Esophagus muscularis mucosa (tissue), 4 donors: ENCODE data around the gene TMEM108.

Source experiments
- CTCF ChIP-seq, 3 experiments: fragments of 200-600 bp in 2 of 3; fragments of 450-650 bp in 1 of 3; sonication (generic) in 2 of 3; IDR thresholded peaks; one replicate each; pipeline ENCODE4 v1.5.1; 2017 to 2019; ENCODE audit warnings: antibody characterized with exemption in 3 of 3, mild to moderate bottlenecking in 2 of 3, moderate library complexity in 1 of 3
- EP300 ChIP-seq: sonication (generic); formaldehyde crosslinking; IDR thresholded peaks from one replicate; pipeline ENCODE4 v1.6.1; 2017; ENCODE audit warnings: antibody characterized with exemption
- POLR2A ChIP-seq: fragments of 450-650 bp; IDR thresholded peaks from one replicate; pipeline ENCODE4 v1.6.1; 2017; ENCODE audit warnings: antibody characterized with exemption, moderate library complexity, mild to moderate bottlenecking, low read depth
- POLR2AphosphoS5 ChIP-seq, 2 donors: sonication (generic); formaldehyde crosslinking; IDR thresholded peaks; one replicate each; pipeline ENCODE4 v1.6.1; 2017; ENCODE audit warnings: antibody characterized with exemption in 2 of 2

- TF ChIP-seq EP300 (no peak), CTCF (IDR thresholded peaks at IDR 0.05) (no peak), POLR2AphosphoS5 (IDR thresholded peaks at IDR 0.05) (no peak), POLR2A (no peak)
These were observed 233.3 kb downstream of the TMEM108 start for GRCh38 chr3:133271539-133271938.
